ENCODE results near the gene ATP5ME.
"Not testable (repeated sequence)": the region's sequence is repeated elsewhere in the genome, so short reads cannot be mapped to it uniquely, and the experiment has no call there.

ATP5ME gene

GRCh38 chr4:704971-705277 is 30.8 kb upstream of the ATP5ME start:
- no peak for DNase-seq

- DNase-seq = no peak
These were observed 30.3 kb upstream of the ATP5ME start for GRCh38 chr4:704198-704891.

GRCh38 chr4:703336-704197 is 29.5 kb upstream of the ATP5ME start:
- DNase-seq = no peak

- no peak for DNase-seq
These were observed 28.6 kb upstream of the ATP5ME start for GRCh38 chr4:702618-703048.

GRCh38 chr4:700587-701264 is 26.6 kb upstream of the ATP5ME start:
- DNase-seq = no peak

- no peak for DNase-seq
These were observed 25.9 kb upstream of the ATP5ME start for GRCh38 chr4:699816-700580.

- DNase-seq = not testable (repeated sequence)
These were observed 20.4 kb upstream of the ATP5ME start for GRCh38 chr4:694341-694940.

GRCh38 chr4:692771-693554 is 18.9 kb upstream of the ATP5ME start:
- no peak for DNase-seq

GRCh38 chr4:689723-690122 is 15.6 kb upstream of the ATP5ME start:
- no peak for DNase-seq

GRCh38 chr4:688854-689681 is 15.0 kb upstream of the ATP5ME start, which contains the start of gene SLC49A3:
SLC49A3 (minus strand) TSS chr4:689151; CDS start chr4:689127, 24 bp downstream.
- no peak for DNase-seq

GRCh38 chr4:687971-688853 is 14.1 kb upstream of the ATP5ME start:
- DNase-seq = no peak

- DNase-seq = no peak
These were observed 13.2 kb upstream of the ATP5ME start for GRCh38 chr4:687048-687970.

- no peak for DNase-seq
These were observed 12.5 kb upstream of the ATP5ME start for GRCh38 chr4:686413-687040.

- DNase-seq = no peak
These were observed 11.8 kb upstream of the ATP5ME start for GRCh38 chr4:685679-686412.

- DNase-seq = no peak
These were observed 10.7 kb upstream of the ATP5ME start for GRCh38 chr4:684623-685327.

- DNase-seq = no peak
These were observed 10.0 kb upstream of the ATP5ME start for GRCh38 chr4:683982-684622.

All from T-helper 9 cell (primary cell).